SU-DHL-6 (cell line): ENCODE data around the gene RPH3AL.

ENCODE experiments used
- EZH2phosphoT487 ChIP-seq: fragments of 200-600 bp; sonication (generic), shearing (Covaris generic); conservative IDR thresholded peaks from 2 replicates; pipeline ENCODE4 v1.6.1; 2018; ENCODE audit warnings: mild to moderate bottlenecking, antibody characterized with exemption, low read length, moderate library complexity, mixed read lengths
- TF ChIP-seq, protein P1 (sequence below): fragments of 200-600 bp; sonication (generic); IDR thresholded peaks from one replicate; pipeline ENCODE4 v1.5.1; 2017; ENCODE audit warnings: antibody characterized with exemption, mild to moderate bottlenecking, low read length, moderate library complexity; ENCODE audit not compliant: insufficient read depth, poor library complexity, severe bottlenecking

- TF ChIP-seq, protein P1, sequence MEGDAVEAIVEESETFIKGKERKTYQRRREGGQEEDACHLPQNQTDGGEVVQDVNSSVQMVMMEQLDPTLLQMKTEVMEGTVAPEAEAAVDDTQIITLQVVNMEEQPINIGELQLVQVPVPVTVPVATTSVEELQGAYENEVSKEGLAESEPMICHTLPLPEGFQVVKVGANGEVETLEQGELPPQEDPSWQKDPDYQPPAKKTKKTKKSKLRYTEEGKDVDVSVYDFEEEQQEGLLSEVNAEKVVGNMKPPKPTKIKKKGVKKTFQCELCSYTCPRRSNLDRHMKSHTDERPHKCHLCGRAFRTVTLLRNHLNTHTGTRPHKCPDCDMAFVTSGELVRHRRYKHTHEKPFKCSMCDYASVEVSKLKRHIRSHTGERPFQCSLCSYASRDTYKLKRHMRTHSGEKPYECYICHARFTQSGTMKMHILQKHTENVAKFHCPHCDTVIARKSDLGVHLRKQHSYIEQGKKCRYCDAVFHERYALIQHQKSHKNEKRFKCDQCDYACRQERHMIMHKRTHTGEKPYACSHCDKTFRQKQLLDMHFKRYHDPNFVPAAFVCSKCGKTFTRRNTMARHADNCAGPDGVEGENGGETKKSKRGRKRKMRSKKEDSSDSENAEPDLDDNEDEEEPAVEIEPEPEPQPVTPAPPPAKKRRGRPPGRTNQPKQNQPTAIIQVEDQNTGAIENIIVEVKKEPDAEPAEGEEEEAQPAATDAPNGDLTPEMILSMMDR, result no peak
- no peak for TF ChIP-seq EZH2phosphoT487
These were observed 29.5 kb upstream of the RPH3AL start for GRCh38 chr17:381941-382643.
